D721Med (cell line): ENCODE measurements around the gene SAMD13.

Experiments used
- DNase-seq: peaks from one replicate; pipeline ENCODE4 v3.0.0; 2011; ENCODE audit warnings: low spot score; ENCODE audit not compliant: insufficient read length
- FAIRE-seq: peaks from 2 replicates; lab custom pipeline; 2011; peaks lifted over from hg19 to GRCh38; lab: Jason Lieb, UNC
- TF ChIP-seq, protein P1 (sequence below): IDR thresholded peaks from 2 replicates; pipeline ENCODE4 v1.5.1; 2012; ENCODE audit warnings: mild to moderate bottlenecking, control low read depth; ENCODE audit not compliant: insufficient read depth; ENCODE audit errors: missing control alignments

The SAMD13 gene

DNA sequence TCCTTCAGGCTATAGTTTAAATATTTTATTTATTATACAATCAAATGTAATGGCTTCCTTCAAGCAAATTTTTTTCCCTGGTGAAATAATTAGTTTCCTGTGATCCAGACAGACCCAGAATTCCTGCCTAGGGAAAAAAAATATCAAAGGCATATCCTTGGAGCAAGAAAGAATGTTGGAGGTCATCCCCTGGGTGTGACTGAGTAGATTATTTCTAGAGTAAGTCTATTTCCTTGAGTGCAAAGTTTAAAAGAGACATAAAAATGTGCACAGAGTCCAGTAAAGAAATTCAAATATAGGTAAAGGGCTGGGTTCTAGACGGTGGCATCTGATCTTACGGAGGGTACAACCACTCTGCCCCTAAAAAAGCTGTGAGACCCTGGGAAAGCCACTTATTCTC, 32.2 kb upstream of the SAMD13 start:
- DNase-seq (no peak), FAIRE-seq (no peak)
- TF ChIP-seq, protein P1, sequence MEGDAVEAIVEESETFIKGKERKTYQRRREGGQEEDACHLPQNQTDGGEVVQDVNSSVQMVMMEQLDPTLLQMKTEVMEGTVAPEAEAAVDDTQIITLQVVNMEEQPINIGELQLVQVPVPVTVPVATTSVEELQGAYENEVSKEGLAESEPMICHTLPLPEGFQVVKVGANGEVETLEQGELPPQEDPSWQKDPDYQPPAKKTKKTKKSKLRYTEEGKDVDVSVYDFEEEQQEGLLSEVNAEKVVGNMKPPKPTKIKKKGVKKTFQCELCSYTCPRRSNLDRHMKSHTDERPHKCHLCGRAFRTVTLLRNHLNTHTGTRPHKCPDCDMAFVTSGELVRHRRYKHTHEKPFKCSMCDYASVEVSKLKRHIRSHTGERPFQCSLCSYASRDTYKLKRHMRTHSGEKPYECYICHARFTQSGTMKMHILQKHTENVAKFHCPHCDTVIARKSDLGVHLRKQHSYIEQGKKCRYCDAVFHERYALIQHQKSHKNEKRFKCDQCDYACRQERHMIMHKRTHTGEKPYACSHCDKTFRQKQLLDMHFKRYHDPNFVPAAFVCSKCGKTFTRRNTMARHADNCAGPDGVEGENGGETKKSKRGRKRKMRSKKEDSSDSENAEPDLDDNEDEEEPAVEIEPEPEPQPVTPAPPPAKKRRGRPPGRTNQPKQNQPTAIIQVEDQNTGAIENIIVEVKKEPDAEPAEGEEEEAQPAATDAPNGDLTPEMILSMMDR, result no peak

GRCh38 chr1:84271441-84272151, 29.9 kb upstream of the SAMD13 start:
- FAIRE-seq, result no peak
- TF ChIP-seq, protein P1, result no peak
- no peak for DNase-seq

GRCh38 chr1:84272401-84272800, 29.1 kb upstream of the SAMD13 start:
- DNase-seq (no peak), FAIRE-seq (no peak)
- TF ChIP-seq, protein P1, result no peak

DNA sequence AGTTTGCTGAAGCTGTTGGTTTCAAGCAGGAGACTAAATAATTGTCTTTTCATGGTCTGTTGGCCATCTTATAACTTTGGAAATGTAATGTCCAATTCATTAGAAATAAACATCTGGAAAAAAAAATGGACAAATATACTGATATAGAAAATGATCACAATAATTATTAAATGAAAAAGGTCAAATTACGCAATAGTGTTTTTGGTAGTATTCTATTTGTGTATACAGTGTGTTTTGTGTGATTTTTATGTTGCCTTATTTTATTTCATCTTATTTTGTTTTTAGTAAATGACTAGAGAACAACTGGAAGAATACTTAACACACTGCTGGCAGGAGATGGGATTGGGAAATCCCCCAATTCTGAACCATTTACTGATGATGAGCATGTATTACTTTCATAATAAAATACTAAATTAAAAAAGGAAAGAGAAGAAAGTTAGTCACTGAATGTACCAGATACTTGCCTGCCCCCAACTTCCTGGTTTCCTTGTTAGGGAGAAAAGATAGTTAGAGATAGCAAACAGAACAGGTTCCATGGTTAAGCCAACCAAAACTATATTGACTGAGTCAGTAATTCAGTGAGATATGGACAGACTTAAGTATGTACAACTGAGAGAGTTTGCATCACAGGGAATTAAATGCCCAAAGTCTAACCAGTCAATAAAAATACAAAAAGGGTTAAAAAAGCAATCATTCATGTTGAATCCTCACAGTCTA, 24.0 kb upstream of the SAMD13 start:
- DNase-seq (no peak), FAIRE-seq (no peak)
- TF ChIP-seq, protein P1, result no peak

GRCh38 chr1:84278905-84279304, 22.6 kb upstream of the SAMD13 start:
- TF ChIP-seq, protein P1, result no peak
- no peak for FAIRE-seq
- no peak for DNase-seq

DNA sequence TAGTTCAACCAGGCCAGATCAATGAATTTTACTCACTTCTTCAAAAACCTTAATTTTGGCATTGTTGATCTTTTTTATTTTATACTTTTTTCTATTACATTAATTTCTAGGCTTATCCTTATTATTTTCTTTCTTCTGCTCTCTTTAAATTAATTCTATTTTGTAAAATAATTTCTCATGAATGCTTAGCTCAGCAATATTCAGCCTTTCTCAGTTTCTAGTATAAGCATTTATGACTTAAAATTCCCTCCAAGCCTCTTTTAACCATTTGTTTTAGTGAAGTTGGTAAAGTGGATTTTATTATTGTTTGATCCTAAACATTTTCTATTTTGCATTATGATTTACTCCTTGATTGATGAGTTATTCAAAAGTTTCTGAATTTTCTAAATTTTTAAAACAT, 20.6 kb upstream of the SAMD13 start:
- DNase-seq, result no peak
- TF ChIP-seq, protein P1, result no peak
- no peak for FAIRE-seq

GRCh38 chr1:84282780-84283333, 18.7 kb upstream of the SAMD13 start:
- FAIRE-seq (no peak), DNase-seq (no peak)
- TF ChIP-seq, protein P1, result no peak
